22Rv1 (cell line): Measurements from ENCODE around the gene PCDH9.

Experiments
- H3K27ac ChIP-seq: fragments of 450-650 bp; 2 replicates; pipeline ENCODE4 v1.5.1; 2017
- ZFX ChIP-seq: fragments of 450-650 bp; IDR thresholded peaks from 2 replicates; pipeline ENCODE4 v1.6.1; 2017; ENCODE audit warnings: antibody characterized with exemption, borderline replicate concordance
- TF ChIP-seq, protein P1 (sequence below): fragments of 450-650 bp; IDR thresholded peaks from 2 replicates; pipeline ENCODE4 v1.5.1; 2017; ENCODE audit warnings: mild to moderate bottlenecking

Gene PCDH9

DNA sequence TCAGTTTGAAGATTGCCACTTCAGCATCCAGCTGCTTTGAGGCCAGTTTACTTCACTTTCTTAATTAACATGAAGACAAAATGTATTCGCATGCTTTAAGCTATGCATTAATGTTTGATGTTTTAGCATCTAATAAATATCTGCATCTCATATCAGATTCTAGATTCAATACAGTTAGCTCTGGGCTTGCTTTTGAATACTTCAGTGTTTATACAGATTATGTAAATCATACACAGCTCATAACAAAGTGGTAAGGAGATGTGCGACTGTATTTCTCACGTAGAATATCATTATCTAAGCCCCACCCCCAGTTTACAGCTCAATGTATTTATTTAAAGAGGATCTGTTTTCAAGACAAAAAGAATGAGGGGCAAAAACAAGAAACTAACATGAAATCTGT lies 770.5 kb downstream of the PCDH9 start:
- no peak for TF ChIP-seq ZFX
- TF ChIP-seq, protein P1, sequence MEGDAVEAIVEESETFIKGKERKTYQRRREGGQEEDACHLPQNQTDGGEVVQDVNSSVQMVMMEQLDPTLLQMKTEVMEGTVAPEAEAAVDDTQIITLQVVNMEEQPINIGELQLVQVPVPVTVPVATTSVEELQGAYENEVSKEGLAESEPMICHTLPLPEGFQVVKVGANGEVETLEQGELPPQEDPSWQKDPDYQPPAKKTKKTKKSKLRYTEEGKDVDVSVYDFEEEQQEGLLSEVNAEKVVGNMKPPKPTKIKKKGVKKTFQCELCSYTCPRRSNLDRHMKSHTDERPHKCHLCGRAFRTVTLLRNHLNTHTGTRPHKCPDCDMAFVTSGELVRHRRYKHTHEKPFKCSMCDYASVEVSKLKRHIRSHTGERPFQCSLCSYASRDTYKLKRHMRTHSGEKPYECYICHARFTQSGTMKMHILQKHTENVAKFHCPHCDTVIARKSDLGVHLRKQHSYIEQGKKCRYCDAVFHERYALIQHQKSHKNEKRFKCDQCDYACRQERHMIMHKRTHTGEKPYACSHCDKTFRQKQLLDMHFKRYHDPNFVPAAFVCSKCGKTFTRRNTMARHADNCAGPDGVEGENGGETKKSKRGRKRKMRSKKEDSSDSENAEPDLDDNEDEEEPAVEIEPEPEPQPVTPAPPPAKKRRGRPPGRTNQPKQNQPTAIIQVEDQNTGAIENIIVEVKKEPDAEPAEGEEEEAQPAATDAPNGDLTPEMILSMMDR, result no peak
- H3K27ac ChIP-seq, result no peak overlapping the region

DNA sequence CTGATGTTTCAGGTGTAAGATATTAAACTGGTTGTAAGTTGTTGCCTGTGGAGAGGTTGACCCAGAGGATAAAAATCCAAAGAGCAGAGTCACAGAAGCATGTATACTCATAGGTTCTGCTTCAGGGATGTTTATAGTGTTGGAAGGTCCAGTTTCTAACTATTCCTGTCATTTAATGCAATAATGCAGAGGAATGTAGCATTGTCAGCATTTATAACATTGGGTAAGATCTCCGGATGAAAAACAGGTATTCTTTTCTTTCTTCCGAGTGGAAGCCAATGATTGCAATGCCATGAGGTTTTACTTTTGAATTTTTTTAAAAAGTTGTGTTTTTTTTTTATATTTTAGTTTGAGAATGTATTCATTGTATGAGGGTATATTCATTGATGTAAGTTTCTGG lies 771.0 kb downstream of the PCDH9 start:
- H3K27ac ChIP-seq, result no peak overlapping the region
- no peak for TF ChIP-seq ZFX
- TF ChIP-seq, protein P1, result no peak

- no peak overlapping the region for H3K27ac ChIP-seq
- TF ChIP-seq ZFX, result no peak
- TF ChIP-seq, protein P1, result no peak
Observed at GRCh38 chr13:66446413-66446812, 783.7 kb downstream of the PCDH9 start.

DNA sequence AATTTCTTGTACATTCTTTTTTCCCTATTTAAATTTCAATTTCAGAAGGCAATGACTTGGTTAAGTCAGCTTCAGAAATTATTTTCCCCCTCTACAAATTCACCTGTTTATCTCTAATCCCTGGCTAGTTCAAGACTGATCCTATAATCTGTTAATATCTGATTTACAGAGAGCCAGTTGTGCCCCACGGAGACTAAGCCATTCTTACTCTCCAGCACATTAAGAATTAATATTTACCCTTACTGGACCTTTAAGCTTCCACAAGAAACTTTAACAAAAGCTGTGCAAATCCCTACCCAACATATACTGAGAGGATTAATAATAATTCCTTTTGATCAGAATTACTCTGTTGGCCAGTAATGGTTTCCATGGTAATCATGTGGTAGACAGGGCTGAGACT lies 786.2 kb downstream of the PCDH9 start:
- no peak for TF ChIP-seq ZFX
- TF ChIP-seq, protein P1, result no peak
- H3K27ac ChIP-seq, result no peak overlapping the region

DNA sequence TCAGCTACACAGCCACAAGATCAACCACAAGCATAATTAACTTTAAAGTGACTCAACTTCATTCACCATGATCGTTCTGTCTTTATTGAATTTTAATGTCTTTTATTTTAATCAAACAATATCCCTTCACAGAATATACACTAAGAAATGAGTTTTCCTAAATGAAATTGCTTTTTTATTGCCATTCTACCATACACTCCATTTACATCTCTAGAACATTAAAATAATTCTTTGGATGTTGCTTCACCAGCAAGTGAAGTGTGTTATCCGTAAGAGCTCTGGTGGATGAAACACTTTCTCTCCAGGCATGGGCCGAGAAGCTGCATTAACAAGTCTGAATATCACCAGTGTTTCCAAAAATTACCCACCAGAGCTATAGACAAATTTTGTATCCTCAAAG lies 789.2 kb downstream of the PCDH9 start:
- TF ChIP-seq, protein P1, result no peak
- no peak for TF ChIP-seq ZFX
- no peak overlapping the region for H3K27ac ChIP-seq

DNA sequence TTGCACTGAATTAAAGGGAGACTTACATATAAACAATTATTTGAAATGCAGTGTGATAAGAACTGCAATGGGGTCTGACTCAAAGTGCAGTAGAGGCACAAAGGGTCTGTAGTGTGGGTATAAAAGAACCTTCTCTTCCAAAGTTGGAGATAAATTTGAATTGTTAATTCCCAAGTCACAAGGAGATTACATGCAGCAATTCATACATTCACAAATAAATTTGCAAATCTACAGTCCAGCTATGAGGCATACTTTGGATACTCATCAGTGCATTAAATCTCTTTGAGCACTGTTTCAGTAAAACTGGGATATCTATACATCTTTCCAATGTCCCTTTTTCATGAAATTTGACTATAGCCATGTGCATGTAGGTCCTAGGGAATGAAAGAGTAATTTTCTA lies 799.4 kb downstream of the PCDH9 start:
- no peak overlapping the region for H3K27ac ChIP-seq
- TF ChIP-seq ZFX, result no peak
- TF ChIP-seq, protein P1, result no peak

DNA sequence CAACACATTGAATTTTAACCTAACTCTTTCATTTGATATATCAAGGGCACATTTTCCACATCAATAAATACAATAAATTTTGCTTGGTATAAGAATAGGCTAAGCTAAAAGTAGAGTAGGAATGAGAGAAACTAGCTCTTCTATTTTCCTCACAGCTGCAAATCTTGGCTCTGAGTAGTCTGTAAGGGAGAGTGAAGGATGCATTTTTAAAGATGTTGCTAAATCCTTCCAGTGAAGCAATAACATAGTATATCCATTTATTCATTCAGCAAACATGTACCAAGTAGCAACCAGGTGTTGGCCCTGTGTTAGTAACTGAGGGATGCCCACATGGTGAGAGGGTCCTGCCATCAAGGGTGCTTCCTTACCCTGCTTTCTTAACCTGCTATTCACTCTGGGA lies 799.9 kb downstream of the PCDH9 start:
- H3K27ac ChIP-seq, result no peak overlapping the region
- no peak for TF ChIP-seq ZFX
- TF ChIP-seq, protein P1, result no peak
